ENCODE data around the gene EVX2.

GRCh38 chr2:176096986-176097819 is 13.4 kb upstream of the EVX2 start:
- TF ChIP-seq CTCF (IDR thresholded peaks at IDR 0.05) (peak; percentile 15 to 76 (median 61)), POLR2A (IDR thresholded peaks at IDR 0.05) (no peak)

Measured in thyroid gland (tissue), 4 donors.